Mesenchymal stem cell (in vitro differentiated cells and primary cell): ENCODE measurements around the gene TNFAIP6.

Experiments
- DNase-seq: peaks from one replicate; pipeline ENCODE4 v3.0.0-alpha.2; 2013
- H2AFZ ChIP-seq: one replicate; pipeline ENCODE4 v1.6.1; 2013; ENCODE audit warnings: low read depth, mild to moderate bottlenecking, control low read depth, inconsistent platforms, low read length, moderate library complexity
- H2AK5ac ChIP-seq: 2 replicates; pipeline ENCODE4 v1.6.1; 2013; ENCODE audit warnings: low read length, moderate library complexity, mild to moderate bottlenecking, inconsistent platforms; ENCODE audit not compliant: severe bottlenecking
- H2BK120ac ChIP-seq: one replicate; pipeline ENCODE4 v1.6.1; 2013; ENCODE audit warnings: low read depth, mild to moderate bottlenecking, inconsistent platforms, low read length, moderate library complexity
- H2BK12ac ChIP-seq, 2 experiments: one replicate each; pipeline ENCODE4 v1.6.1; 2013; ENCODE audit warnings: inconsistent platforms in 2 of 2, low read length in 2 of 2, mild to moderate bottlenecking in 2 of 2, moderate library complexity in 2 of 2, control low read depth in 1 of 2
- H2BK15ac ChIP-seq: one replicate; pipeline ENCODE4 v1.6.1; 2013; ENCODE audit warnings: mild to moderate bottlenecking, low read depth, inconsistent platforms; ENCODE audit not compliant: poor library complexity, severe bottlenecking
- H2BK5ac ChIP-seq: 2 replicates; pipeline ENCODE4 v1.6.1; 2013; ENCODE audit warnings: low read depth, mild to moderate bottlenecking, low read length, control low read depth, inconsistent platforms; ENCODE audit not compliant: poor library complexity, severe bottlenecking
- H3K14ac ChIP-seq, 2 experiments: one replicate each; pipeline ENCODE4 v1.6.1; 2013; ENCODE audit warnings: inconsistent platforms in 2 of 2, low read length in 2 of 2, control low read depth in 1 of 2, mild to moderate bottlenecking in 1 of 2, moderate library complexity in 1 of 2
- H3K18ac ChIP-seq, 2 experiments: one replicate each; pipeline ENCODE4 v1.6.1; 2013; ENCODE audit warnings: inconsistent platforms in 2 of 2, low read length in 2 of 2, control low read depth in 1 of 2, low read depth in 1 of 2, mild to moderate bottlenecking in 1 of 2
- H3K23ac ChIP-seq, 2 experiments: one replicate each; pipeline ENCODE4 v1.6.1; 2013; ENCODE audit warnings: inconsistent platforms in 2 of 2, low read length in 2 of 2, mild to moderate bottlenecking in 2 of 2, moderate library complexity in 2 of 2, control low read depth in 1 of 2
- H3K27ac ChIP-seq: 2 replicates; pipeline ENCODE4 v1.5.1; 2013; ENCODE audit warnings: mild to moderate bottlenecking, moderate library complexity, low read length, control low read depth, inconsistent platforms; ENCODE audit not compliant: poor library complexity, severe bottlenecking
- H3K27me3 ChIP-seq, 2 experiments: 2 replicates each; pipeline versions ENCODE4 v1.6.1 to v1.7.0; 2013; ENCODE audit warnings: low read length in 2 of 2, mild to moderate bottlenecking in 2 of 2, moderate library complexity in 2 of 2, control low read depth in 1 of 2, inconsistent platforms in 1 of 2; ENCODE audit not compliant: control insufficient read depth in 1 of 2, insufficient read depth in 1 of 2
- H3K36me3 ChIP-seq, 2 experiments: 2 replicates each; pipeline versions ENCODE4 v1.6.1 to v1.7.0; 2013; ENCODE audit warnings: low read length in 2 of 2, control low read depth in 1 of 2, inconsistent platforms in 1 of 2, low read depth in 1 of 2, mild to moderate bottlenecking in 1 of 2; ENCODE audit not compliant: insufficient read depth in 2 of 2, control insufficient read depth in 1 of 2
- H3K4ac ChIP-seq, 2 experiments: one replicate each; pipeline ENCODE4 v1.6.1; 2013; ENCODE audit warnings: inconsistent platforms in 2 of 2, low read length in 2 of 2, mild to moderate bottlenecking in 2 of 2, moderate library complexity in 2 of 2, control low read depth in 1 of 2, low read depth in 1 of 2
- H3K4me1 ChIP-seq: 2 replicates; pipeline ENCODE4 v1.6.1; 2013; ENCODE audit warnings: low read depth, low read length, control low read depth; ENCODE audit not compliant: control insufficient read depth, insufficient read depth
- H3K4me2 ChIP-seq: 2 replicates; pipeline ENCODE4 v1.6.1; 2013; ENCODE audit warnings: low read length, mild to moderate bottlenecking, inconsistent platforms; ENCODE audit not compliant: poor library complexity, severe bottlenecking
- H3K4me3 ChIP-seq, 2 experiments: 2 replicates each; pipeline versions ENCODE4 v1.5.1 to v1.7.0; 2013; ENCODE audit warnings: low read length in 2 of 2, mild to moderate bottlenecking in 2 of 2, control low read depth in 1 of 2, low read depth in 1 of 2; ENCODE audit not compliant: insufficient read depth in 1 of 2
- H3K79me1 ChIP-seq: replicated peaks from 2 replicates; pipeline ENCODE4 v1.6.1; 2013; ENCODE audit warnings: mild to moderate bottlenecking, control low read depth, low read length, inconsistent platforms; ENCODE audit not compliant: poor library complexity, severe bottlenecking
- H3K9ac ChIP-seq: 2 replicates; pipeline ENCODE4 v1.7.0; 2013; ENCODE audit warnings: mild to moderate bottlenecking, low read length, moderate library complexity
- H3K9me3 ChIP-seq: 2 replicates; pipeline ENCODE4 v1.7.0; 2013; ENCODE audit warnings: mild to moderate bottlenecking, low read length; ENCODE audit not compliant: control insufficient read depth
- H4K8ac ChIP-seq: one replicate; pipeline ENCODE4 v1.6.1; 2013; ENCODE audit warnings: inconsistent platforms, mild to moderate bottlenecking, low read length, moderate library complexity
- H4K91ac ChIP-seq: one replicate; pipeline ENCODE4 v1.6.1; 2013; ENCODE audit warnings: mild to moderate bottlenecking, low read length, inconsistent platforms
- WGBS: methylation state at CpG from one replicate; pipeline ENCODE4 v1.1.7; 2013; ENCODE audit warnings: mixed read lengths; 5-methylcytosine and 5-hydroxymethylcytosine counted together

TNFAIP6 gene

GRCh38 chr2:151367571-151367970, 10.2 kb downstream of the TNFAIP6 start:
- no peak overlapping the region for H3K4ac ChIP-seq
- H3K4me1 ChIP-seq, result peaks cover 1% of the 10 kb centered on the region
- H3K4me3 ChIP-seq, result no peak overlapping the region
- 75% methylated on average over 1 of the region's 2 CpGs for WGBS
- no peaks in the 10 kb centered on the region for H3K27me3 ChIP-seq
- no peak overlapping the region for H2AK5ac ChIP-seq
- H3K79me1 ChIP-seq, result no peaks in the 10 kb centered on the region
- H3K14ac ChIP-seq, result no peak overlapping the region
- no peak overlapping the region for H3K27ac ChIP-seq
- H2BK12ac ChIP-seq, result no peak overlapping the region
- no peak overlapping the region for H2BK5ac ChIP-seq
- H2BK15ac ChIP-seq, result no peak overlapping the region
- no peaks in the 10 kb centered on the region for H3K9me3 ChIP-seq
- H4K91ac ChIP-seq, result no peak overlapping the region
- no peak overlapping the region for H3K4me2 ChIP-seq
- no peak overlapping the region for H2BK120ac ChIP-seq
- H2AFZ ChIP-seq, result no peak overlapping the region
- H3K36me3 ChIP-seq, result peaks cover 0 to 58% of the 10 kb centered on the region in 2 experiments
- H3K23ac ChIP-seq, result no peak overlapping the region
- H4K8ac ChIP-seq, result no peak overlapping the region
- no peak overlapping the region for H3K9ac ChIP-seq
- DNase-seq, result peak; percentile 18
- no peak overlapping the region for H3K18ac ChIP-seq

GRCh38 chr2:151374436-151374835, 17.0 kb downstream of the TNFAIP6 start:
- peaks cover 0 to 26% of the 10 kb centered on the region in 2 experiments for H3K36me3 ChIP-seq
- no peak overlapping the region for H2BK12ac ChIP-seq
- H3K9me3 ChIP-seq, result no peaks in the 10 kb centered on the region
- H3K4me3 ChIP-seq, result no peak overlapping the region
- H2BK120ac ChIP-seq, result no peak overlapping the region
- no peak overlapping the region for H3K14ac ChIP-seq
- no peaks in the 10 kb centered on the region for H3K27me3 ChIP-seq
- H4K91ac ChIP-seq, result no peak overlapping the region
- no peak overlapping the region for H3K4me2 ChIP-seq
- peak; percentile 85 for DNase-seq
- H3K9ac ChIP-seq, result peak overlapping the region; percentile 51
- no peaks in the 10 kb centered on the region for H3K4me1 ChIP-seq
- no peak overlapping the region for H2AFZ ChIP-seq
- no peak overlapping the region for H2BK15ac ChIP-seq
- H3K18ac ChIP-seq, result no peak overlapping the region
- H3K27ac ChIP-seq, result peak overlapping the region; percentile 73
- H2BK5ac ChIP-seq, result no peak overlapping the region
- WGBS, result 31% methylated on average over 2 of the region's 3 CpGs
- H2AK5ac ChIP-seq, result no peak overlapping the region
- no peak overlapping the region for H3K23ac ChIP-seq
- H4K8ac ChIP-seq, result no peak overlapping the region
- H3K4ac ChIP-seq, result no peak overlapping the region
- no peaks in the 10 kb centered on the region for H3K79me1 ChIP-seq

GRCh38 chr2:151379169-151379568, 21.8 kb downstream of the TNFAIP6 start:
- Histone ChIP-seq H4K8ac (no peak overlapping the region), H2BK15ac (no peak overlapping the region), H3K79me1 (no peaks in the 10 kb centered on the region), H3K4me1 (peaks cover 2% of the 10 kb centered on the region), H3K9ac (no peak overlapping the region), H3K9me3 (no peaks in the 10 kb centered on the region), H3K36me3 (peaks cover 0 to 3% of the 10 kb centered on the region in 2 experiments), H3K4ac (no peak overlapping the region), H2BK12ac (no peak overlapping the region), H2BK5ac (no peak overlapping the region), H3K23ac (no peak overlapping the region), H3K18ac (no peak overlapping the region), H3K4me2 (no peak overlapping the region), H2AFZ (no peak overlapping the region), H4K91ac (no peak overlapping the region), H3K14ac (no peak overlapping the region), H3K27ac (no peak overlapping the region), H2AK5ac (no peak overlapping the region), H3K4me3 (no peak overlapping the region), H2BK120ac (no peak overlapping the region), H3K27me3 (no peaks in the 10 kb centered on the region)
- peak; percentile 29 for DNase-seq
- WGBS, result 80% methylated on average over 3 of the region's 4 CpGs

- H3K4ac ChIP-seq, result no peak overlapping the region
- no peak overlapping the region for H2BK120ac ChIP-seq
- no peak overlapping the region for H2AK5ac ChIP-seq
- no peak overlapping the region for H3K4me2 ChIP-seq
- no peak overlapping the region for H3K14ac ChIP-seq
- H3K27ac ChIP-seq, result no peak overlapping the region
- H3K9me3 ChIP-seq, result no peaks in the 10 kb centered on the region
- no peak overlapping the region for H2BK15ac ChIP-seq
- H3K4me3 ChIP-seq, result no peak overlapping the region
- no peak overlapping the region for H4K8ac ChIP-seq
- H3K79me1 ChIP-seq, result no peaks in the 10 kb centered on the region
- H3K18ac ChIP-seq, result no peak overlapping the region
- peak overlapping the region in 1 of 2 experiments; percentile 78 for H2BK12ac ChIP-seq
- H3K23ac ChIP-seq, result no peak overlapping the region
- no peak overlapping the region for H2BK5ac ChIP-seq
- H2AFZ ChIP-seq, result no peak overlapping the region
- peaks cover 0 to 3% of the 10 kb centered on the region in 2 experiments for H3K36me3 ChIP-seq
- DNase-seq, result no peak
- H3K9ac ChIP-seq, result no peak overlapping the region
- no peaks in the 10 kb centered on the region for H3K27me3 ChIP-seq
- peaks cover 2% of the 10 kb centered on the region for H3K4me1 ChIP-seq
- H4K91ac ChIP-seq, result no peak overlapping the region
- 93% methylated on average over 5 of the region's 6 CpGs for WGBS
These were observed 23.3 kb downstream of the TNFAIP6 start for GRCh38 chr2:151380580-151381235.
